ENCODE measurements around the gene SLC35A3. TPM values are rescaled to one million over a fixed set of nuclear protein-coding genes. Genes with fewer than 3 reads are reported as not detected.

Gene SLC35A3
- total RNA-seq, 1 experiment from 2014 or later = 21.6 TPM

- H3K4me1 ChIP-seq (ENCODE audit: control insufficient read depth in 1 of 2, insufficient read depth in 2 of 2, low read length in 2 of 2) = peaks cover 0 to 24% of the 10 kb centered on the region in 2 experiments; a peak in 2 of 4 replicates
- no TSS peak for BruUV-seq (replicated peaks)
- CTCF ChIA-PET = no interaction called here
- DNase-seq (ENCODE audit: low read depth, low spot score) = no peak
- intact Hi-C loops (cut with micrococcal nuclease) = no loop called here
- ATAC-seq = no peak
- RAD21 ChIA-PET (ENCODE audit: low non-redundant PET in 1 of 2, low total read pairs in 2 of 2, uncharacterized antibody in 2 of 2, unreplicated experiment in 2 of 2) = interaction anchor here (0.6 kb wide), 2 partner anchors 139 to 295 kb away, joined by 3 to 5 read pairs; no protein-coding TSS in a partner anchor
- no peaks in the 10 kb centered on the region for H3K9me2 ChIP-seq (ENCODE audit: insufficient read depth)
- H3K36me3 ChIP-seq (ENCODE audit: control insufficient read depth in 1 of 2, insufficient read depth in 2 of 2, low read length in 2 of 2) = no peaks in the 10 kb centered on the region
- POLR2A ChIA-PET = no interaction called here
- TF ChIP-seq YY1 (IDR thresholded peaks at IDR 0.05; ENCODE audit: extremely low read depth, insufficient replicate concordance, low read depth, low read length) = no peak
- TF ChIP-seq EGR1 (IDR thresholded peaks at IDR 0.05; ENCODE audit: low read depth) = no peak
- no peak for TF ChIP-seq ELF1 (IDR thresholded peaks at IDR 0.05; ENCODE audit: borderline replicate concordance, low read depth)
- no peak for TF ChIP-seq EZH2phosphoT487 (IDR thresholded peaks at IDR 0.05; ENCODE audit: borderline replicate concordance)
- TF ChIP-seq SIN3A (IDR thresholded peaks at IDR 0.05; ENCODE audit: low read depth) = no peak
- TF ChIP-seq TCF7L2 (IDR thresholded peaks at IDR 0.05; ENCODE audit: borderline replicate concordance, extremely low read depth, insufficient read depth, insufficient read length) = no peak
- H3K27ac ChIP-seq (ENCODE audit: low read depth, low read length) = peak overlapping the region; percentile 88
- no peaks in the 10 kb centered on the region for H4K20me1 ChIP-seq (ENCODE audit: insufficient read depth)
- H3K4me3 ChIP-seq (replicated peaks in 1 of 2; ENCODE audit: low read depth in 1 of 2, low read length in 2 of 2) = peak overlapping the region; percentile 62 to 75
- peak overlapping the region; percentile 79 for H3K4me2 ChIP-seq (ENCODE audit: low read length)
- H2AFZ ChIP-seq (ENCODE audit: low read depth, low read length, poor library complexity, severe bottlenecking) = no peak overlapping the region
- no peaks in the 10 kb centered on the region for H3K27me3 ChIP-seq (ENCODE audit: insufficient read depth, low read length)
- H3K9ac ChIP-seq (ENCODE audit: low read length) = peak overlapping the region; percentile 82
- H3K79me2 ChIP-seq (ENCODE audit: insufficient read depth, low read length) = peaks cover 56% of the 10 kb centered on the region
- H3K9me3 ChIP-seq (ENCODE audit: control insufficient read depth in 1 of 2, insufficient read depth in 1 of 2, low read depth in 1 of 2, low read length in 2 of 2) = no peaks in the 10 kb centered on the region
Observed at GRCh38 chr1:100037656-100037926, 67.8 kb downstream of the SLC35A3 start.

- Histone ChIP-seq H3K79me2 (ENCODE audit: insufficient read depth, low read length) (peaks cover 61% of the 10 kb centered on the region), H3K9me2 (ENCODE audit: insufficient read depth) (no peaks in the 10 kb centered on the region), H3K9ac (ENCODE audit: low read length) (peak overlapping the region; percentile 82), H2AFZ (ENCODE audit: low read depth, low read length, poor library complexity, severe bottlenecking) (no peak overlapping the region), H3K4me3 (replicated peaks in 1 of 2; ENCODE audit: low read depth in 1 of 2, low read length in 2 of 2) (peak overlapping the region; percentile 62 to 75), H3K27ac (ENCODE audit: low read depth, low read length) (peak overlapping the region; percentile 88), H3K4me2 (ENCODE audit: low read length) (peak overlapping the region; percentile 79), H3K9me3 (ENCODE audit: control insufficient read depth in 1 of 2, insufficient read depth in 1 of 2, low read depth in 1 of 2, low read length in 2 of 2) (no peaks in the 10 kb centered on the region), H3K36me3 (ENCODE audit: control insufficient read depth in 1 of 2, insufficient read depth in 2 of 2, low read length in 2 of 2) (no peaks in the 10 kb centered on the region), H3K27me3 (ENCODE audit: insufficient read depth, low read length) (no peaks in the 10 kb centered on the region), H4K20me1 (ENCODE audit: insufficient read depth) (no peaks in the 10 kb centered on the region), H3K4me1 (ENCODE audit: control insufficient read depth in 1 of 2, insufficient read depth in 2 of 2, low read length in 2 of 2) (peaks cover 0 to 24% of the 10 kb centered on the region in 2 experiments; a peak in 2 of 4 replicates)
- no TSS peak for BruUV-seq (replicated peaks)
- intact Hi-C loops (cut with micrococcal nuclease) = no loop called here
- ChIA-PET RAD21 (ENCODE audit: low non-redundant PET in 1 of 2, low total read pairs in 2 of 2, uncharacterized antibody in 2 of 2, unreplicated experiment in 2 of 2) (interaction anchor here in 1 of 2 experiments (0.6 kb wide), 1 partner anchor 295 kb away, joined by 5 read pairs; no protein-coding TSS in a partner anchor), POLR2A (no interaction called here), CTCF (no interaction called here)
- DNase-seq (ENCODE audit: low read depth, low spot score) (peak; percentile 45), ATAC-seq (peak; percentile 87)
- TF ChIP-seq RAD21 (IDR thresholded peaks at IDR 0.05; ENCODE audit: low read depth) (no peak), POLR2AphosphoS5 (IDR thresholded peaks at IDR 0.05; ENCODE audit: low read depth, low read length) (peak; percentile 97), SRF (IDR thresholded peaks at IDR 0.05; ENCODE audit: low read depth) (no peak), ZNF274 (IDR thresholded peaks at IDR 0.05; ENCODE audit: low read depth, low read length) (no peak), REST (IDR thresholded peaks at IDR 0.05; ENCODE audit: low read depth) (no peak), EGR1 (IDR thresholded peaks at IDR 0.05; ENCODE audit: low read depth) (no peak), EZH2phosphoT487 (IDR thresholded peaks at IDR 0.05; ENCODE audit: borderline replicate concordance) (no peak), FOSL1 (IDR thresholded peaks at IDR 0.05; ENCODE audit: low read depth) (no peak)
- TF ChIP-seq, protein P1, sequence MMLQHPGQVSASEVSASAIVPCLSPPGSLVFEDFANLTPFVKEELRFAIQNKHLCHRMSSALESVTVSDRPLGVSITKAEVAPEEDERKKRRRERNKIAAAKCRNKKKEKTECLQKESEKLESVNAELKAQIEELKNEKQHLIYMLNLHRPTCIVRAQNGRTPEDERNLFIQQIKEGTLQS (IDR thresholded peaks at IDR 0.05) = no peak
- TF ChIP-seq, protein P2, sequence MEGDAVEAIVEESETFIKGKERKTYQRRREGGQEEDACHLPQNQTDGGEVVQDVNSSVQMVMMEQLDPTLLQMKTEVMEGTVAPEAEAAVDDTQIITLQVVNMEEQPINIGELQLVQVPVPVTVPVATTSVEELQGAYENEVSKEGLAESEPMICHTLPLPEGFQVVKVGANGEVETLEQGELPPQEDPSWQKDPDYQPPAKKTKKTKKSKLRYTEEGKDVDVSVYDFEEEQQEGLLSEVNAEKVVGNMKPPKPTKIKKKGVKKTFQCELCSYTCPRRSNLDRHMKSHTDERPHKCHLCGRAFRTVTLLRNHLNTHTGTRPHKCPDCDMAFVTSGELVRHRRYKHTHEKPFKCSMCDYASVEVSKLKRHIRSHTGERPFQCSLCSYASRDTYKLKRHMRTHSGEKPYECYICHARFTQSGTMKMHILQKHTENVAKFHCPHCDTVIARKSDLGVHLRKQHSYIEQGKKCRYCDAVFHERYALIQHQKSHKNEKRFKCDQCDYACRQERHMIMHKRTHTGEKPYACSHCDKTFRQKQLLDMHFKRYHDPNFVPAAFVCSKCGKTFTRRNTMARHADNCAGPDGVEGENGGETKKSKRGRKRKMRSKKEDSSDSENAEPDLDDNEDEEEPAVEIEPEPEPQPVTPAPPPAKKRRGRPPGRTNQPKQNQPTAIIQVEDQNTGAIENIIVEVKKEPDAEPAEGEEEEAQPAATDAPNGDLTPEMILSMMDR (IDR thresholded peaks at IDR 0.05 in 2 of 3, conservative IDR thresholded peaks at IDR 0.05 in 1 of 3; ENCODE audit: borderline replicate concordance in 1 of 3, insufficient read depth in 1 of 3, low read depth in 2 of 3, low read length in 2 of 3) = no peak
Observed at GRCh38 chr1:100037927-100038659, 68.3 kb downstream of the SLC35A3 start.
